Endothelial cell of umbilical vein (primary cell): ENCODE results near the gene ABCA2. TPM values are rescaled to one million over a fixed set of nuclear protein-coding genes. Genes with fewer than 3 reads are reported as not detected.

ENCODE experiments used
- BruUV-seq: library from RNA; stranded (reverse); fragments of 400-500 nt; replicated peaks from 2 replicates; lab custom pipeline; 2021; lab: Mats Ljungman, UMichigan
- CTCF ChIA-PET: fragments of 300-600, 350-600 bp; sonication (Branson Sonifier 250); formaldehyde crosslinking; loops from one replicate; lab custom pipeline; 2021; ENCODE audit warnings: antibody characterized with exemption, inconsistent platforms; lab: Charles Lee
- POLR2A ChIA-PET: fragments of 300-600, 350-600 bp; sonication (Branson Sonifier 250); formaldehyde crosslinking; loops from one replicate; lab custom pipeline; 2021; ENCODE audit warnings: antibody characterized with exemption, inconsistent platforms; lab: Charles Lee
- DNase-seq: peaks from one replicate; pipeline ENCODE4 v3.0.0-alpha.2; 2011; ENCODE audit warnings: low read depth, low spot score
- FAIRE-seq: peaks from 2 replicates; lab custom pipeline; 2011; peaks lifted over from hg19 to GRCh38; lab: Jason Lieb, UNC
- H2AFZ ChIP-seq: 2 replicates; pipeline ENCODE4 v1.6.0; 2012; ENCODE audit warnings: low read depth, low read length, control low read depth, inconsistent platforms
- H3K27ac ChIP-seq: 2 replicates; pipeline ENCODE4 v1.5.1; 2011; ENCODE audit warnings: low read depth, mild to moderate bottlenecking, control low read depth, low read length, moderate library complexity; ENCODE audit not compliant: insufficient read depth
- H3K27me3 ChIP-seq, 2 experiments: 2 replicates each; pipeline versions ENCODE4 v1.6.0 to v1.6.1; 2011; ENCODE audit warnings: low read length in 2 of 2, mixed read lengths in 1 of 2; ENCODE audit not compliant: control insufficient read depth in 2 of 2, insufficient read depth in 2 of 2
- H3K36me3 ChIP-seq, 2 experiments: 2 replicates in 1 of 2; 3 replicates in 1 of 2; pipeline ENCODE4 v1.5.1; 2011; ENCODE audit warnings: low read length in 2 of 2, mild to moderate bottlenecking in 1 of 2, moderate library complexity in 1 of 2; ENCODE audit not compliant: control insufficient read depth in 2 of 2, insufficient read depth in 2 of 2; ENCODE audit errors: extremely low read depth in 1 of 2
- H3K4me1 ChIP-seq: 3 replicates; pipeline ENCODE4 v1.5.1; 2011; ENCODE audit warnings: mild to moderate bottlenecking, low read length; ENCODE audit not compliant: control insufficient read depth, insufficient read depth; ENCODE audit errors: extremely low read depth
- H3K4me2 ChIP-seq: 2 replicates; pipeline ENCODE4 v1.6.1; 2011; ENCODE audit warnings: low read length, control low read depth, mixed read lengths; ENCODE audit not compliant: insufficient read depth
- H3K4me3 ChIP-seq, 3 experiments: fragments of 200-600 bp in 1 of 3; sonication (generic), shearing (Covaris generic) in 1 of 3; replicated peaks in 1 of 3; 2 replicates each; pipeline ENCODE4 v1.5.1; 2011 to 2016; ENCODE audit warnings: control low read depth in 3 of 3, low read length in 3 of 3, mild to moderate bottlenecking in 2 of 3, inconsistent platforms in 1 of 3, low read depth in 1 of 3, moderate library complexity in 1 of 3; ENCODE audit not compliant: insufficient read depth in 1 of 3
- H3K79me2 ChIP-seq: 2 replicates; pipeline ENCODE4 v1.6.0; 2012; ENCODE audit warnings: low read length, inconsistent platforms; ENCODE audit not compliant: control insufficient read depth, insufficient read depth
- H3K9ac ChIP-seq: replicated peaks from 2 replicates; pipeline ENCODE3; 2011; ENCODE audit warnings: low read length, control low read depth; ENCODE audit not compliant: insufficient read depth; ENCODE audit errors: extremely low read depth
- H3K9me1 ChIP-seq: replicated peaks from 3 replicates; pipeline ENCODE4 v1.6.0; 2011; ENCODE audit warnings: mild to moderate bottlenecking, low read length; ENCODE audit not compliant: control insufficient read depth, insufficient read depth; ENCODE audit errors: extremely low read depth
- H3K9me3 ChIP-seq: replicated peaks from 2 replicates; pipeline ENCODE4 v1.5.1; 2012; ENCODE audit warnings: low read length, inconsistent platforms; ENCODE audit not compliant: control insufficient read depth, insufficient read depth
- H4K20me1 ChIP-seq: replicated peaks from 2 replicates; pipeline ENCODE3; 2011; ENCODE audit warnings: mild to moderate bottlenecking, low read length; ENCODE audit not compliant: control insufficient read depth, insufficient read depth; ENCODE audit errors: extremely low read depth
- EZH2 ChIP-seq: IDR thresholded peaks from 2 replicates; pipeline ENCODE4 v1.6.1; 2012; ENCODE audit warnings: borderline replicate concordance, low read depth, mild to moderate bottlenecking, moderate library complexity, low read length, inconsistent platforms; ENCODE audit not compliant: severe bottlenecking
- FOS ChIP-seq: IDR thresholded peaks from 2 replicates; pipeline ENCODE4 v1.6.1; 2011; ENCODE audit warnings: mild to moderate bottlenecking, low read length, moderate library complexity, borderline replicate concordance; ENCODE audit not compliant: insufficient read depth
- GATA2 ChIP-seq: IDR thresholded peaks from 2 replicates; pipeline ENCODE4 v1.7.0; 2011; ENCODE audit warnings: low read depth, mild to moderate bottlenecking, moderate library complexity, mixed read lengths, low read length; ENCODE audit not compliant: insufficient read length, insufficient read depth
- JUN ChIP-seq: IDR thresholded peaks from 2 replicates; pipeline ENCODE4 v1.6.1; 2011; ENCODE audit warnings: borderline replicate concordance, low read depth; ENCODE audit not compliant: insufficient read length, insufficient read depth
- MYC ChIP-seq: IDR thresholded peaks from one replicate; pipeline ENCODE4 v1.6.1; 2011; ENCODE audit warnings: mild to moderate bottlenecking, low read depth, low read length
- POLR2A ChIP-seq: IDR thresholded peaks from 2 replicates; pipeline ENCODE4 v1.6.1; 2012; ENCODE audit warnings: low read depth, mild to moderate bottlenecking, control low read depth, low read length
- POLR2AphosphoS5 ChIP-seq: IDR thresholded peaks from 2 replicates; pipeline ENCODE4 v1.6.1; 2012; ENCODE audit warnings: low read depth, mild to moderate bottlenecking, control low read depth, low read length, moderate library complexity; ENCODE audit not compliant: insufficient read depth
- dilution Hi-C: fragments of 300-500 bp; cut with MboI; formaldehyde crosslinking; loops from one replicate; pipeline ENCODE4 v1.15.0; 2019; ENCODE audit warnings: low sequenced_read_pairs; ENCODE audit not compliant: extremely low pct_ligation_motif_present
- intact Hi-C: fragments of 100-400 bp; cut with micrococcal nuclease; formaldehyde crosslinking; loops from one replicate; pipeline ENCODE4 v1.10.0; 2022
- polyA plus RNA-seq, 4 experiments: library from polyadenylated mRNA; depleted of rRNA in 3 of 4; stranded (reverse) in 3 of 4; unstranded in 1 of 4; fragments of >200 nt; gene quantifications; 2 replicates each; pipeline versions ENCODE4 v1.2.1 to v1.2.3, GENCODE V29; 2011 to 2012; ENCODE audit warnings: missing spikeins in 1 of 4
- total RNA-seq: library from RNA; stranded (reverse); gene quantifications from 2 replicates; pipeline ENCODE4 v1.2.3, GENCODE V29; 2021
- TF ChIP-seq, protein P1 (sequence below): IDR thresholded peaks from 2 replicates; pipeline ENCODE4 v1.6.1; 2011; ENCODE audit not compliant: insufficient read depth, insufficient read length
- TF ChIP-seq, protein P2 (sequence below), 2 donors: IDR thresholded peaks; 1 replicate in 1 of 2; 2 replicates in 1 of 2; pipeline ENCODE4 v1.5.1; 2011; ENCODE audit warnings: low read length in 2 of 2, mild to moderate bottlenecking in 2 of 2, moderate library complexity in 2 of 2, control low read depth in 1 of 2, inconsistent platforms in 1 of 2, low read depth in 1 of 2; ENCODE audit not compliant: insufficient read depth in 1 of 2; ENCODE audit errors: extremely low read depth in 1 of 2

Gene ABCA2
- total and polyA plus RNA-seq, 2 donors (not counting 3 experiments of a cell fraction or from before 2014, with no cell fraction given): 20.0 to 29.1 TPM

DNA sequence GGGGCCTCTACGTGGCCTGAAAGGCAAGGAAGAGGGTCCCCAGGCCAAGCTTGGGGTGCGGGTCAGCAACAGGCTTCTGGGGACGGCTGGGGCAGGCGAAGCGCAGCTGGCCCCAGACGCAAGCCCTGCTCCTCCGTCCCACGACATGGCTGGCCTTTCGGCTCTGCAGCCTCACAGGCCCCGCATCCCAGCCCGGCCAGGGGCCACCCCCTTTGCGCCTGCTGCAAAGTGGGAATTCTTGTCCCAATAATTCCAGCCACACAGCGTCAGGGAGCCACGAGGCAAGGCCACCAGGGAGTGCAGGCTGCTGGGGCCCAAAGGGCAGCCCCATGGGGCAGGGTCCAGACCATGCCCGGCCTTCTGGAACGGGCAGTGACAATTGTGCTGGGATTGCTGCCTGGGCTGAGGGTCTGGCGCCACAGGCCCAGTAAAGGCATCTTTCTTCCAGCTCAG, 26.9 kb upstream of the ABCA2 start:
- H3K9me1 ChIP-seq: no peaks in the 10 kb centered on the region
- no peaks in the 10 kb centered on the region for H3K4me1 ChIP-seq
- no peak overlapping the region for H3K4me3 ChIP-seq
- DNase-seq (no peak), FAIRE-seq (no peak)
- H2AFZ ChIP-seq: no peak overlapping the region
- no peak for TF ChIP-seq POLR2AphosphoS5
- TF ChIP-seq EZH2: no peak
- TF ChIP-seq POLR2A: no peak
- TF ChIP-seq, protein P1, sequence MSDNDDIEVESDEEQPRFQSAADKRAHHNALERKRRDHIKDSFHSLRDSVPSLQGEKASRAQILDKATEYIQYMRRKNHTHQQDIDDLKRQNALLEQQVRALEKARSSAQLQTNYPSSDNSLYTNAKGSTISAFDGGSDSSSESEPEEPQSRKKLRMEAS: no peak
- TF ChIP-seq, protein P2, sequence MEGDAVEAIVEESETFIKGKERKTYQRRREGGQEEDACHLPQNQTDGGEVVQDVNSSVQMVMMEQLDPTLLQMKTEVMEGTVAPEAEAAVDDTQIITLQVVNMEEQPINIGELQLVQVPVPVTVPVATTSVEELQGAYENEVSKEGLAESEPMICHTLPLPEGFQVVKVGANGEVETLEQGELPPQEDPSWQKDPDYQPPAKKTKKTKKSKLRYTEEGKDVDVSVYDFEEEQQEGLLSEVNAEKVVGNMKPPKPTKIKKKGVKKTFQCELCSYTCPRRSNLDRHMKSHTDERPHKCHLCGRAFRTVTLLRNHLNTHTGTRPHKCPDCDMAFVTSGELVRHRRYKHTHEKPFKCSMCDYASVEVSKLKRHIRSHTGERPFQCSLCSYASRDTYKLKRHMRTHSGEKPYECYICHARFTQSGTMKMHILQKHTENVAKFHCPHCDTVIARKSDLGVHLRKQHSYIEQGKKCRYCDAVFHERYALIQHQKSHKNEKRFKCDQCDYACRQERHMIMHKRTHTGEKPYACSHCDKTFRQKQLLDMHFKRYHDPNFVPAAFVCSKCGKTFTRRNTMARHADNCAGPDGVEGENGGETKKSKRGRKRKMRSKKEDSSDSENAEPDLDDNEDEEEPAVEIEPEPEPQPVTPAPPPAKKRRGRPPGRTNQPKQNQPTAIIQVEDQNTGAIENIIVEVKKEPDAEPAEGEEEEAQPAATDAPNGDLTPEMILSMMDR (IDR thresholded peaks at IDR 0.05; ENCODE audit: extremely low read depth in 1 of 2, insufficient read depth in 1 of 2, low read depth in 1 of 2, low read length in 2 of 2): no peak
- no peak for TF ChIP-seq GATA2
- TF ChIP-seq JUN: no peak
- TF ChIP-seq FOS: no peak
- no peak for TF ChIP-seq MYC
- no peaks in the 10 kb centered on the region for H4K20me1 ChIP-seq
- ChIA-PET CTCF (interaction anchor here (0.6 to 7.4 kb wide), 5 partner anchors 8 to 26 kb away, joined by 3 to 50 read pairs (median 14); partner anchors contain the start of gene NPDC1), POLR2A (no interaction called here)
- H3K27ac ChIP-seq: no peak overlapping the region
- dilution Hi-C loops (no loop called here), intact Hi-C loops (no loop called here)
- no TSS peak for BruUV-seq
- H3K27me3 ChIP-seq: peaks cover 8 to 19% of the 10 kb centered on the region in 2 experiments
- H3K79me2 ChIP-seq: no peaks in the 10 kb centered on the region
- H3K36me3 ChIP-seq: no peaks in the 10 kb centered on the region
- H3K9me3 ChIP-seq: no peaks in the 10 kb centered on the region
- H3K4me2 ChIP-seq: no peak overlapping the region
- no peak overlapping the region for H3K9ac ChIP-seq
